GM03348 (cell line): ENCODE measurements around the gene LBX1.

ENCODE experiments used
- DNase-seq: peaks from one replicate; pipeline ENCODE4 v3.0.0; 2012; ENCODE audit warnings: low spot score

LBX1 gene

DNA sequence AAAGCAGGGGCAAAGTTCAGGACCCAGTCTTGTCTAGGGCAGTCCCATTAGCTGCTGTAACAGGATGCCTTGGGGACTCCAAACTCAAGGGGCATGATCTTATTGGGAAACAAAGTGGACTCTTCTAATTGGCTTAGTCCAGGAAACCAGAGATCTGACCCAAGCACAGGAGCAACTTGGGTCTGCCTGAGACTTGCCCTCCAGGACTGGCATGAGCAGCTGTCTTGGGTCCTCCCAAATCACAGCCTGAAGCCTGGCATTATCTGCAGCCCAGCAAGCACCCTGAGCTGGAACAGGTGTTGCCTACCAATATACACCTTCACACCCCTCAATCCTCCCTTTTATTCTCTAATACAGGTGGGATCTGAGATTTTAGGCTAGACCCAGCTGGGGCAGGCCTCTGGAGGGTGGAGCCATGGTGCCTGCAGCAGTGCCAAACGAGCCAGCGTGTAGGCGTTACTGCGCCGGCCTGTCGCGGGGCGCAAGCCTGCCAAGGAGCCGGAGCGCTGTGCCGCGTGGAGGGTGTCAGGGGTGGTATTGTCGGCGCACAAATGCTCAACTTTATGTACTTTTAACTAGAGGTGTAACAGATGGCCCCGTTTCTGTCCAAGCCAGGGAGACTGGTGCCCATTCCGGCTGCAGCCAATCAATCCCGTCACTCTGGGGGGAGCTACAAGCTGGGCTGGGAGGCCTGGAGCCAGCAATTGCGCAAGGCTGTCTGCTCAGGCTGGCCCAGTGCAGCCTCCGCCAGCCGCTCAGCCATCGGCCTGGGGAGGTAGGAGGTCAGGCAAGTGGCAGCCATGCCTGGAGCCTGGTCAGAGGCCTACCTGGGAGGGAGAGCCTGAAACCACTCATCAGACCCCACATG, 12.8 kb upstream of the LBX1 start:
- no peak for DNase-seq

- DNase-seq = no peak
Observed at GRCh38 chr10:101238732-101239105, 9.5 kb upstream of the LBX1 start.

- DNase-seq = no peak
Observed at GRCh38 chr10:101237982-101238731, 8.9 kb upstream of the LBX1 start.

DNA sequence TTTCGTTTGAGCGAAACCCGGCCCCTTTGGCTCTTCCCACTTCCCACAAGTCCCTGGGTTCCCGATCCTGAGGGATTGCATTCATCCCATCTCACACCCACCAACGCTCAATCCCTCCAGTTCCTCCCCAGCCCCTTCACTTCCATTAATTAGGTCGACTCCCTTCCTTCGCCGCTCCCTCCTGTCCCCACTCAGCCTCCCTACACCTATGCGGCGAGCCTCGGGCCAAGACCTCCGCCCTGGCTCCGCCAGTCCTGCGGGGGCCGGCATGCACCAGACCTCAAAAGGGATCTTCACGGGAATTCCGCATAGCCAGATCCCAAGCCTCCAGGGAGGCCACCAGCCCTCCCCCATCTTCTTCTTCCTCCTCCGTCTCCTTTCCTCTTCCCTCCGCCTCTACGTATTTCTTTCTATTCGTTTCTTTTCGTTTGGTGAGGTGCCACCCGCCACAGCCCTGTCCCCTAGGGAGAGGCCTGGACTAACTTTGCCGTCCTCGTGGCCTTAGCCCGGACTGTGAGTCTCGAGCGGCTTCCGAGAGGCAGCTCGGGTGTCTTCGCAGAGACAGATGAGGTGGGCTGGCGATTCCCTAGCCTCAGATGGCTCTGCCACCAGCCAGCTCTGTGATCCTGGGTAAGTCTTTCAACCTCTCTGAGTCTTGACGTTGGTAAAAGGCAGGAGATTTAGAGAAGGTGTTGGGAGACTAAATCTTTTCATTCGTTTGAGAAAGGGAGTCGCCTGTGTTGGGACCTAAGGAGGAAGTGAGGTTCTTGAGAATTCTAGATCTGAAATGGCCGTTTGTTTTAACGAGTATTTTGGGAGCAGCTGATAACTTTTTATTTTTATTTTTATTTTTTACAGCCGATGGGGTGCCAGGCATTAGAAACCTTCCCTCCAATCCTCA, 8.1 kb upstream of the LBX1 start:
- no peak for DNase-seq

GRCh38 chr10:101236376-101237080, 7.3 kb upstream of the LBX1 start:
- DNase-seq = peak; percentile 47

- DNase-seq = no peak
Observed at GRCh38 chr10:101235766-101236165, 6.5 kb upstream of the LBX1 start.

DNA sequence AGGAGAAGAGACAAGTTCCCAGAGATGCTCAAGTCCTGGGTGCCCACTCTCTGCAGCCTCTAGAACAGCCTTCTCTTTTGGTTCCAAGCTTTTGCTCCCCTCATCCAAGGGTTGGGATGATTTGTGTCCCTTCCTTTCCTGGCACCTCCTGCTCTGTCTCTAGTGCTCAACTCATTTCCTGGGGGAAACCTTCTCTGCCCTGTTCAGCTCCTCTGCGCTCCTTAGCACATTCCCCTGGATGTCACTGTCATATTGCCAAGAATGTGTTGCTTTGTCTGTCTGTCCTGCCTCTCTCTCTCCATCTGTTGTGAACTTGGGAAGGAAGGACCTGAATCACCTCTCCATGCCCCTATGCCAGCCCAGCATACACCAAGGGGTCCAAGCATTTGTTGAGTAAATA, 5.1 kb upstream of the LBX1 start:
- no peak for DNase-seq

- DNase-seq = no peak
Observed at GRCh38 chr10:101233863-101234262, 4.6 kb upstream of the LBX1 start.

GRCh38 chr10:101233443-101233842, 4.2 kb upstream of the LBX1 start:
- DNase-seq = no peak

GRCh38 chr10:101231912-101232689, 2.8 kb upstream of the LBX1 start:
- no peak for DNase-seq

GRCh38 chr10:101231092-101231491, 1.8 kb upstream of the LBX1 start:
- DNase-seq = no peak

GRCh38 chr10:101230183-101230917, 1.1 kb upstream of the LBX1 start:
- DNase-seq = peak; percentile 36

- DNase-seq = no peak
Observed at GRCh38 chr10:101228966-101229265, 347 bp downstream of the LBX1 start.

DNA sequence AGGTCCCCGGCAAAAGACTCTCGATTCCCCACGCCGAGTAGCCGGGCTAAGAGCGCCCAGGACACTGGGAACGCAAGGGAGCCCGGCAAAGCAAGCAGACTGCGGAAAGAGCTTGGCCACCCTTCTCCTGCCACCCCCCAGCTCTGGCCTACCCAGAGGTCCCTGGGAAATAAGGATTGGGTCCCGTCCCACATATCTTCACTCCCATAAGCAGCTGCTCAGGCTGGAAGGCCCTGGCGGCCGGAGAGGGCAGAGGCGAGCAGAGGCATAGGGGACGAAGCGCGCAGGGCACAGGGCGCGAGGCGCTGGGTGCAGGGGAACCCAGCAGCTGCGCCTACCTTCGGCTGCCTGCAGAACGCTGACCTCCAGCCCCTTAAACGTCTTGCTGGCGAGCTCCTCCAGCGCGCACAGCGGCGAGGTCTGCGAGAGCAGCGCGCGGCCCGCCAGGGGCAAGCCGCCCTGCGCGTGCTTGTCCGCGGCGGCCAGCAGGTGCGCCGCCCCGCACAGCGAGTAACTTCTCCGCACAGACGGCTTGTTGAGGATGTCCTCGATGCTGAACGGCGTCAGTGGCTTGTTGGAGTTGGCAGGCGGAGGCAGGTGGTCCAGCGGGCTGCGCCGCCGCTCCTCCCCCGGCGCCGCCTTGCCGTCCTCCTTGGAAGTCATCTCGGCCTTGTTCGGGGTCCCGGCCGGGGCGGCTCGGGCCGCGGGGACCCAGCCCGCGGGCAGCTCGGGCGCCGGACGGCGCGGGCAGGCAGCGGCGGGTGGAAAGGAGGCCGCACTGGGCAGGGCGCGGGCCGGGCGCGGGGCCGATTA, 904 bp downstream of the LBX1 start:
- no peak for DNase-seq

GRCh38 chr10:101227429-101228152, 1.7 kb downstream of the LBX1 start:
- DNase-seq = no peak

DNA sequence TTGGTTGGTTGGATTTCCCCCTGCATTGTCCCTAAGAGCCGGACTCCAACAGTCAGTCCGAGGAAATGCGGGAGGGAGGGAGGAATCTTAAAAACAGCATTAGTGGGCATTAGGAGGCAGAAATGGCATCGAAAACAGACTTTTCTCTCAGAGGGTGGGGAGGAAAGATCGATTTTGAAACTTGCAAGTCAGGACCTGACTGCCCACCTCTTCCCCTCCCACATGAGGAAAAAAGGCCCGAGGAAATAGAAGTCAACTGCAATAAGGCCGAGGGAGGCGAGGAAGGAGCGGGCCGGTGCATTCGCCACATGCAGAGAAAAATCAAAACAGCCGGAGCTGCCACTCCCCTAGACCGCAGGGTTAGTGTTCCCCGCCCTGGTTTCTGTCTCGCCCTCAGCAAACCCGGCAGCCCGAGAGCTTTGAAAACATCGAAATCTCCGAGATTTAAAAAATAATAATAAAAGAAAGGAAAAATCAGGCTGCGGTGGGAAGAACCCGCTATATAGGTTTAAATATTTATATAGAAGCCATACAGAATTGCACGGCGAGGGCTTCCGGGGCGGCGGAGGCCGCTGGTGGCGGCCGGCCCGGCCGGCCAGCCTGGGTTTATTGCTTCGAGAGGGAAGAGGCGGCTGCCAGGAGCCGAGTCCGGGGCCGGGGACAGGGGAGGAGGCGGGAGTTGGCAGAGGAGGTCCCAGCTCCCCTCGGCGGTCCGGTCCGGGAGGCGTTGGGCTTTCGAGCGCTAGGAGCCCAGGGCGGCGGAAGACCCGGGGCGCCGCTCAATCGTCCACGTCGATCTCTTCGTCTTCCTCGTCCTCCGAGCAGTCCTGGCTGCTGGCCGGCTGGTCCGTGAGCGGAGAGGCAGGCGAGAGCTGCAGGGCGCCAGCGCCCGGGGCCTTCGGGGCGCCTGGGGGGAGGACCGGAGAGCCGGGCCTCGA, 2.5 kb downstream of the LBX1 start:
- peak; percentile 35 for DNase-seq

DNA sequence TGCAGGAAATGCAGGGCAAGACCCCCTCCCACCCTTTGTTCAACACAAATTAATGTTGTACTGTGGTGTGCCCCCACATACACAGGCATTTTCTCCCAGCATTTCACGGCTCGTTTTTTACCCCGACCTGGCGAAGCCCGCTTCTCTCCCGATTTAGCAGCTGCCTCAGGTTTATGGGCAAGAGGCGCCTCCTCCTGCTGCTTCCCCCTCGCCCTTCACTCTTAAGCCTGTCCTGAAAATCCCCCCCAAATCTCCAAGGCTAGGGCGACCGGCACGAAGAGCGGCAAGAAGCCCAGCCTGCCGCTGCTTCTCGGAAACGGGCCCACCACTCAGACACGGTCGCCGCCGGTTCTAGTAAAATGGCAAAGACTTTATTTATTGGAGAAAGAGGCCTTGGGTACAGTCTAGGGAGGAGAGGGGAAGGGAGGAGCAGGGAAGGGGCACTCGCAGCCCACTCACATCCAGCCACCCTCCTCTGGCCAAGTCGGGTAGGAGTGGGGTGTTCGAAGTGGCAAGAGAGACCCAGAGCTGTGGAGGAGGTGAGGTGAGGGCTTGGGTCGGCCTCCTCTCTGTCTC, 3.3 kb downstream of the LBX1 start:
- DNase-seq = no peak
